HG02970 (cell line): ENCODE results near the gene PHACTR1.

Source experiments
- ATAC-seq: cut with Tn5 transposase; IDR thresholded peaks from one replicate; pipeline ENCODE4 v1.9.1; 2021; ENCODE audit warnings: mild to moderate bottlenecking, moderate library complexity, moderate number of reproducible peaks; ENCODE audit not compliant: unreplicated experiment, low FRiP score

PHACTR1 gene

DNA sequence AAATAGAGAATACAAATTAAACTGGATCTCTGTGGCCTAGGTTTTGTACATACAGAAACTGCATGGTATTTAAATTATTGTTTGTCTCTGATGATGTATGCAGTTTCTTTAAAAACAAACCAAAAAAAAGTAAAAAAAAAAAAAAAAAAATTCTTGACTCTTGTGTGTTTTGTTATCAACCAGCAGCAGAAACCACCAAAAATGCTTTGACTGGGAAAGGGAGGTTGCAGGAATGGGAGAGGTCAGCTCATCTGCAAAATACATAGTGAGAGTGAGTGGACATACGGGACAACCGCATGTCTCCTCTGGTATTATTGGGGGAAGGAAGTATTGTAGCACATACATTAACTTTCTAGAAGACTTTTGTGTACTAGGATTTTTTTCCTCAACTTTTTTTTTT is 573.8 kb downstream of the PHACTR1 start:
- ATAC-seq, result no peak

DNA sequence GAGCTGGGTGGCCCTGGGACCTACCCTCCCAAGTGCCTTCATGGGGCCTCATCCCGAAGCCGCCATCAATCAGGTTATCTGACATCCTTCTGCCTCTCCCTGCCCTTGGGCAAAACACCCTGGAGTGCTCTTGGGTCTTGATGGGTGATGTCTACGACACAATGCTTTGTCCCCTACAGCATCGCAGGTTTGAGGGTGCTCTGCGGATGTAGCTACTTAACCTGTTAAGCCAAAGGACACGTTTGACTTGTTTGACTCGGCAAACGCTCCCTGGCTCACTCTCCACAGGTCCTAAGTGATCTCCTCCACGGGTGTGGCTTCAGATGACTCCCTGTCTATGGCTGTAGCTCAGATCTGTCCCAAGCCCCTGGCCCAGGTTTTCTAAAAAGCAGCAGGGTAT is 576.2 kb downstream of the PHACTR1 start:
- no peak for ATAC-seq

DNA sequence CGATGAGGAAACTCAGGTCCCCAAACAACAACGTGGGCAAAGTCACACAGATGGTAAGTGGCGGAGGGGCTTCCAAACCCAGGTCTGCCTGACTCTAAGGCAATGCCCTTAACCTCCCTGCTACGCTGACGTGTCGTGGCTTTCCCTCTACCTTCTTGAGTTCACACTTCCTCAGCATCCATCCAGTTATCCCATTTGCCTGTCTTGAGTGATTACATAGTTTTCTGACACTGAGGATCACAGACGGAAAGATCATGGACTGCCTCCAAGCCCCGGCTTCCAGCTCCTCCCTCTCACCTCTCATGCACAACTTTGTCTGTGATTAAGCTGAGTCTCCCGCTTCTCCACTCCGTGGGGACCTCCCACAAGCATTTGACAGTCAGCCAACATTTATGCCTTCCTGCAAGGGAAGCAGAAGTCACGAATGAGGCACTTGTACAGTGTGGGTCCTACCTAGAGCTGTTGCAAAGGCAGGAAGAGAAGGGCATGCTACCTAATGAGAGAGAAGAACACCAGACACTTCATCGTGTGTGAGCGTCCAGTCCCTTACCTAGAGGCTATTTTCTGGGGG is 578.0 kb downstream of the PHACTR1 start:
- ATAC-seq, result no peak

DNA sequence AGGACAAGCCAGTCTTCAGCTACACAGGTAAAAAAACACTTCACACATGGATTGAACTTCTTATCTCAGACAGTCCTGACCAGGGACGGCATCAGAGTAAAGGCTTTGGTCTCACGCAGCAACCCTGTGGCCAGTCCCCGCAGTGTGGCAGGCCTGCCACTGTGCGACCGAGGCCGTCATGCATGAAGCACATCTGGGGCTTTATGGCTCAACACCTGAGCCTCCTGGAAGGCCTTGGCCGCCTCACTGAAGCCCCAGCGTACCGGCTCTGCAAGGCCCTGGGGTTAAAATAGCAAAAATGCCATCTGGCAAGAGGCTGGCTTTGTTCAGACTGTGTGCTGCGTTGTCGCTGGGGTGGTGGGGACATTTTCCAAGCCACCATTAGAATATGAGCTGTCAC is 579.0 kb downstream of the PHACTR1 start:
- ATAC-seq, result no peak

DNA sequence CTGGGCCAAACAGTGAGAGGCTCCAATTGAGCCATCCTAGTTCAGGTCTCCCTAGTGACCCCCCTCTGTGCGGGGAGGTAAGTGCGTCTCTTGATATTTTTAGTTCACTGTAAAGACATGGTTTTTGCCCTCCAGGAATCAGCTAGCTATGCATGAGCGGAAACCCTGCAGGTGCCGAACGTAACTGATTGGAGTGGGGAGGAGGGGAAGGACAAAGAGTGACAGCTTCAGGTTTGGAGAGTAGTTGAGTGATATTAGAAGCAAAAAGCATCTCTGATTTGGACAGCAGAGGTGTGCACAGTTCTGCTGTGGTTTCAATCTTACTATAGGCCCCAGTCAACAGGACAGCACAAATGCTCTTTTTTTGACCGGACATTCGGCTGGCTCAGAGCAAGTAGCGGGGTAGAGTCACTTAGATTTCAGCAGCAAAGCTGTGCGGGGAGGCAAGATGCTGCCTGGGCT is 580.0 kb downstream of the PHACTR1 start:
- no peak for ATAC-seq

DNA sequence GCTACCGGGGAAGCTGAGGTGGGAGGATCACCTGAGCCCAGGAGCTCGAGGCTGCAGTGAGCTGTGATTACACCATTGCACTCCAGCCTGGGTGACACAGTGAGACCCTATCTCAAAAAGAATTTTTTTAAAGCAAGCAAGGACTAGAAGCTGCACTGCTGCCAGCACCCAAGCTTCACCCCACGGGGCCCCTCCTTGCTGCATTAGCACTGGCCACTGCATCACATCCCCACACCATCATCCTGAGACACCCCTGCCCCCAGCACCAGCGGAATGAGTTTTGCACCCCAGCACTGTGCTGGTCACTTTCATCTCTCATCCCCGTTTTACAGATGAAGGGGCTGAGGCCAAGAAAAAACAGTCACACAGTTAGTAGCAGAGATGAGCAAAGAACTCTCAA is 580.8 kb downstream of the PHACTR1 start:
- ATAC-seq, result no peak

DNA sequence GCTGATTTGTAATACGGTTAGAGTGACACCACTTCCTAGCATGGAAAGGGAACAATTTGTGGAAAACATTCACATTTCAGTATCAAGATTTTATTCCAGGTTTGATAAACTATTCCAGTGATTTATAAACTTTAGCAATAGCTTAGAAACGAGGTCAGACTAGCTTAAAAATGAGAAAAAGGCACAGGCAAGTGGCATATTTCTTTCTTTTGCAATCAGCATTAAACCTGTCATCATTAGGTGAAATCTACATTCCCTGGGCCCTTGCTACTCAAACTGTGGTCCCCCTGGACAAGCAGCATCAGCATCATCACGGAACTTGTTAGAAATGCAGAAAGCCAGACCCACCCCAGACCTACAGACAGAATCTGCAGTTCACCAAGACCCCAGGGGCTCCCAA is 581.9 kb downstream of the PHACTR1 start:
- no peak for ATAC-seq

DNA sequence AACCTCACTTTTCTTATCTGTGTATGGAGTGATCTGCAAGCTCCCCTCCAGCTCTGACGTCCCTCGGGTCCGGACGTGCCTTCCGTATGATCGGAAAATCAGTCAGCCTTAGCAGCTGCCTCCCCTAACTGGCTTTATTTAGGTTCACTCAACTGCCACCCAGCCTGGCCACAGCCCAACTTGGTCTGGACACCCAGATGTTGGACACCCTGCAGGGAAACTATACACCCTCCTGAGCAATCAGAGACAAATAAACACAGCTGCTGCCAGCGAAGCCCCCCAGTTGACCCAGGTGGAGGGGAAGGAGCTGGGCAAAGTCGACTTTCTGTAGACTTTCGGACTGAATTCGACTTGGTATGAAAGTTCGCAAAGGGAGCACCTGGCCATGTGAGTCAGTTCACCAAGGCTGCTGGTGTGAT is 582.8 kb downstream of the PHACTR1 start:
- ATAC-seq, result no peak

DNA sequence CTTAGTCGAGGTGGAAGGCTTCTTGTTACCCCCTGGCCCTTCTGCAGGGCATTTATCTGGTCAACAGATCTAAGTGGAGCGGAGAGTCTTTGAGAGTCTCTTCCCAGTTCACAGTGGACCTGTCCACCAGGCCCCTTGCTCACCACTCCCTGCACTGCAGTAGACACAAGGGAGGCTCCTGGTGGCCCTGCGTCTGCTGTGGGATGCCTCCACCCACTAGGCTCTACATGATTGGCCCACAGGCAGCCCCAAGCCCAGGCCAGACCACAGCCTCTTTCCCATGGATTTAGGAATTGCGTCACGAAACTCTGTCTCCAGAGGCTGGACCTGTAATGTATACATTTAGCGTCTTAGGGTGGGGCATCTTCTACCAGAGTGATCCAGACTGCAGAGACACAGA is 583.4 kb downstream of the PHACTR1 start:
- ATAC-seq, result no peak

DNA sequence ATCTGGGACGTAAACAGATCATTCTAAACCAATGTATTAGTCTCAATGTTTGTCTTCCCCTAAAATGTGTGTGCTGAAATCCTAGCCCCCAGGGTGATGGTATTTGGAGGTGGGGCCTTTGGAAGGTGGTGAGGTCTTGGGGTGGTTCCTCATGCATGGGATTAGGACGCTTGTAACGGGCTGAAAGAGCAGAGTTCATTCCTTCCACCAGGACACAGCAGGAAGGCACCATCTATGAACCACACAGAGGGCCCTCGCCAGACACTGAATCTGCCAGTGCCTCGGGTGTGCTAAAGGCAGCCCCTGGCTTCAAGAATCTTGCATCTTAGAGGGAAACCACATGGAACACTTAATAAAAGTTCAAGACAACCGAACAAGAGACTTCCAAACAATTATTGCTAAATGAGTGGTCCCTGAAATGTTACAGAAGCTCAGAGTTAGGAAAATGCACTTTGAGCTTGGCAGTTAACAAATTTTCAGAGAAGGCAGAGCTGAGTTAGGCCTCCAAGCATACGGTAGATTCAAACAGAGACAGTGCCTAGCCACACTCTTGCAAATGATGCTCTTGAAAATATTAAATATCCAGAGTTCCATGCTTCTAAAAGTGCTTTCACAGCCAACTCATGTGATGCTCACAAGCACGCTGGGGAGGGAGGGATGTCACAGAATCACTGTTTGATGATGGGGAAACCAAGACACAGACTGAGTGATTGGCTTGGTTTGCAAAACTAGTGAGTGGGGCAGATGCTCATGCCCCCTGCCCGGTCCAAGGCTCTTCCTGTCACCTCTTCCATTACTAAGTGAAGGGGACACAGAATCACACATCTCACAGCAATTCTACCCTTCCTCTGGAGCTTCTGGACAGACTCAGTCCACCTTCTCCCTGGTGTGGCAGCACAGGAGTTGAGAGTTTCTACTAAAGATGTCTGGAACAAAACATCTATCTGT is 584.4 kb downstream of the PHACTR1 start:
- no peak for ATAC-seq

DNA sequence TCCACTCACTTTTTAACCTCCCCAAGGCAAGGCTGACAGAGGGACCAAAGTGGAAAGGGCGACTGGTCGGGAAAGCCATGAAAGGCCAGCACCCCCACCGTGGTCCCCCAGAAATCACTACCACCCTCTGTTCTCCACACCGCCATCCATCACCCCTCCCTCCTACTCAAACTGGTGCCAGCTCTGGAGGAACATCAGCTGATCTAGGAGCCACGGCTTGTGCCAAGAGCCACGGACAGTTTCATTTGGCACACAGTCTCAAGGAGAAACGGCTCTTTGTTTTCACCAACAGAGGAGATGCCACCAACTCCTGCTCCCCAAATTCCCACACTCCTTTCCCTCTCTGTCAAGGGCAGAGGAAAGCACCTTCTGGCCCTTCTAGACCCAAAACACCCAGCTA is 585.7 kb downstream of the PHACTR1 start:
- no peak for ATAC-seq

DNA sequence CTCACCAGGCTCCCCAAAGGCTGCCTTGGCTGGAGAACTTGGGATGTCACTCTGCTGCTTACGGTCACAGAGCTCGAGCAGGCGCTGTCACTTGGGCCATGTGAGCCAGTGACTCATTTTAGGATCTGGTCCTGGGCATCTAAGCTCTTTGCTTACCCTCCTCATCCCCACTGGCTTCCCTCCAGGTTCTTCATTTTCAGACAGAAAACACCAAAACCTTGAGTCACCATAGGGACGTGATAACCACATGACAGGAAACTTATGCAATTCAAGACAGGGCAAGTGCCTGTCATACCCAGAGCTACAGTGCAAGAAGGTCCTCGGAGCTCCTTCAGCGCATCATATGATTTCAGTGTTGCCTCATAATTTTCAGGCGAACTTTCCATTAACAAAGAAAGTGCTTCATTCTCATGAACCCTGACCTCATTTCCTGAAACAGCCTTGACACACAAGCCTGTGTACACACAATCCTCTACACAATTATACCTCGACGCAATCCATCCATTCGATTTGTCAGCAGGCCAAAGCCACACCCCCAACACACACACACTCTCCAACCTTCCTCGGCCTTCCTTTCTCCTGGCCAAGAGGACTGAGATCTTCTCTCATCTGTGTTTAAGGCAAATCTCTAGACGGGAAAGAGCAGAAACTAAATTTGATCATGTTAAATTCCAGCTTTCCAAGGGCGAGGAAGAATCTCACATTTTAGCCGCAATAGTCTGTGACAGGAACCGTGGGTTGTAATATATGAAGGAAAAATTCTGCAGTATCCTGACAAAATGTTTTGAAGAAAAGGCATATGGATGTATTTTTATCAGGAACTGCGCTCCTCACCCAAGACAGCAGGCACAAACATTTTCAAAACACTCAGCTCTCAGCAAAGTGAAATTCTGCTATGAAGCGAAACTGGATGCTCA is 586.4 kb downstream of the PHACTR1 start:
- peak; percentile 57 for ATAC-seq

DNA sequence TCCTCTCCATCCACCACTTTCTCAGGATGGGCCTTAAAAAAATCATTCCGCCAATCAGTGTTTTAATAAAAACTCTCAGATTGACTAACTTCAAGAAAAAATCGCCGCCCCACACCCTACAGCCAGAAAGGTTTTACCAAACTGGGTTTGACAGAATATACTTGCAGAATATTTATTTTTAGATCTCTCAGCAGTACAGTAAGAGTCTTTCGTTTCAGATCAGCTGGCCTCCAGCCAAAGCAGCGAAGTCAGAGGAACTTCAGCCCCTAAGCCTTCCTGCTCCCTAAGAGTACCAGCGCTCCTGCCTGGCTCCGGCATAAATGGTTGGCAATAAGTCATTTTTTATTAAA is 587.1 kb downstream of the PHACTR1 start:
- ATAC-seq, result peak; percentile 38

DNA sequence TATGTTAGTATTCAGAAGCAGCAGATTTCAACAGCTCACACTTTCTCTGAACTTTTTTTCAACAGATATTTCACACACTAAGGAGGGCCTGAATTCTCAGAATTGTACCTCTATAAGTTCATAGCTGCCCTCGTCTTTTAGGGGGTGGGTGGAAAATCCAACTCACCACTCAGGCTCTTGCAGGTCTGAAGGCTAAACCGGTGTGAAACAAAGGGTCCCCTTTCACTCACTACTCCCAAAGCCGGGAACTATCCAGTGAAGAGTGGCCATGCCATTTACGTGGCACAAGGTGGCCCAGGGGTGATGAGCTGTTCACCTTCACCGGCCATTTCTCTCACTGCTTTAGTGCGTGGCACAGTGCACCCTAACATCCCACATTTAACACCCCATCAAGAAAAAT is 587.5 kb downstream of the PHACTR1 start:
- ATAC-seq, result no peak

DNA sequence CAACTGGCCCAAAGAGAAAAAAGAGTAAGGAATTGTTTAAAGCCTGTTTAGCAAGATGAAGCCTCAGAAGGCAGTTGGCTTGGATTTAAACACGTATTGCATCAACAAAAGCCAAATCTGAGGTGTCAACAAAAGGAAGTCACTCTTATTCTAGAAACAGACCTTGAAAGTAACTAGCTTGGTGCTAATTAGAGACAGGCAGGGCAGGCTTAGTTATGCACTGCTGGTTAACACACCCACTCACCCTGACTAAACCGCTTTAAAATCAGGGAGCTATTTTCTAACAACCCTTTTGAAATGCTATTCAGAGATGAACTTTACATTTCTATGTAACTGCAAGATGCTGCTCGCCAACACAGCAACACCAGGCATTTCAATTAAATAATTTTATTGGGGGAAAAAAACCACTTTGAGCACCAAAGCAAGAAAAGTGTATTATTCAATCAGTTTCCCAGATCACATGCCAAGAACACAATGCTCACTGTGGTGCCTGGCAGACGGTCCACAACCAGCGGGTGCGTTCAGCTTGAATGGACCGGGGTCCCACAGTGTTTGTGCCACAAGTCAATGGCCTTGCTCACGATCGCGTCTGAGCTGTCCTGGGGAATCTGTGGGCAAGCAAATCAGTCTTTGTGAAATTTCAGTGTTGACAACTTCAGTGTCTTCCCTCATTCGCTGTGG is 588.2 kb downstream of the PHACTR1 start:
- ATAC-seq, result no peak

DNA sequence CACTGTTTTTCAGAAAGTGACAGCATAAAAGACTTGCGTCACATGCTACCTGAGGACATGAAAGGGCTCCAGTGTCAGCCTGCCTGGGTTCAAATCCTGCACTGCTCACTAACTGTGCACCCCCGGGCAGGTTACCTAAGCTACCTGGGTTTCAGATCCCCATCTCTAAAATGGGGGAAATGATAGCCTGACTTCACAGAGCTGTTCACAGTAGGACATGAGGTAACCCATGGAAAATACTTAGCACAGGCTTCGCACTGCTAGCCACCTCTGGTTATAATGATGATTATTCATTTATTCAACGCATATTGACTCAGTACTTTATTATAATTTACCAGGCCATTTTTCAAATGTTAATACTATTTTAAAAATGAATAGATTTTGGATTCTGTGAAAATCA is 588.7 kb downstream of the PHACTR1 start:
- ATAC-seq, result no peak

DNA sequence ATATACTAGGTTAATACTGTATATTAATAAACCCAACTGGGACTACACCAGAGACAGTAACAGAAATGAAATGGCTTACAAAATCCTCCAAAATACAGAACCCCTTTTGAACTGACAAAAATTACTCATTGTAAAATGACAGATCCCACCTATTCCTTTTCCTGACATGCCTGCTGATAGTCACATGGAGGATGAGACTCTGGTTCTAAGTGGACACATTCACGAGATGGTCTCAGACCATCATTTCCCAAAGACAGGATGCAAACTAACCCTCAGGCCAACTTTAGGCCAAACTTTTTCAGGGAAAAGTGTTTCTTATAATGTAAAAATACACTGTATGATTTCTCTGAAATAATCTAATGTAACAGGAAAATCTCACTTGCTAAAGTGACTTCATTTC is 589.2 kb downstream of the PHACTR1 start:
- ATAC-seq, result no peak

DNA sequence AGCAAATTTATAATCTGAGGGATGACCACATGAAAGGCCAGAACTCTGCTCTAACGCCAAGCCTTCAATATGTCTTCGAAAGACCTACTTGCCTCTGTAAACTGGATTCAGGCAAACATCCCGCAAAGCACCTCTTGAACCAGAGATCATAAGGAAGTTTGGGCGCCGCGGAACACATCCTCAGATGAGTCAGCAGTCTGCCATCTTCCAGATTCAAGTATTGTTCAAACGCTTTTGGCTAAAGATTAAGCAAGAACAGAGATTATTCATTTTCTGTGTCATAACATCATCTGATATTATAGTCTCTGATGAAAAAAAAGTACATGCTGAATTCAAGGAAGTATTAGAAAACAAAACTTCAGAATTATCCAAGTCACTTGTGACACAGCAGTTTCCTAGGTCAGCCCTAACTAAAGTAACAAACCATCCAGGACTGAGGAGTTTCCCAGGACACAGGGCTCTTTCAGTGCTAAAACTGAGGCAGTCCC is 591.0 kb downstream of the PHACTR1 start:
- no peak for ATAC-seq

DNA sequence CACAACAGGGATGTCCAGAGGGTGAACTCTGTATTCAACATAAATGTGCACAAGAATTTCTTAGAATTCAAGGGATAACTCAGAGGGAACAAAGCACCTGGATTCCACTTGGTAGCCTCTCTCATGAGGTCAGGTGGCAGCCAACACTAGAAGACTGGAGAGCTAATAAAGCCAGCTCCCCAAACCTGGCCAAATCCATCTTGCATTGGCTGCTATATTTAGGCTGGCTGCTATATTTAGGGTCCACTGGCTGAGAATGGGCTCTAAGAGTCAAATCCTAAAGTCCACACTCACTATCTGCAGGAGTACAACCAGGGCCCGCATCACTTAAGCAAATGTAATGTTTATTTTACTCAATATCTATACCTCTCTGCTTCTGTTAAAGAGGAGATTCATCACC is 591.8 kb downstream of the PHACTR1 start:
- ATAC-seq, result no peak

DNA sequence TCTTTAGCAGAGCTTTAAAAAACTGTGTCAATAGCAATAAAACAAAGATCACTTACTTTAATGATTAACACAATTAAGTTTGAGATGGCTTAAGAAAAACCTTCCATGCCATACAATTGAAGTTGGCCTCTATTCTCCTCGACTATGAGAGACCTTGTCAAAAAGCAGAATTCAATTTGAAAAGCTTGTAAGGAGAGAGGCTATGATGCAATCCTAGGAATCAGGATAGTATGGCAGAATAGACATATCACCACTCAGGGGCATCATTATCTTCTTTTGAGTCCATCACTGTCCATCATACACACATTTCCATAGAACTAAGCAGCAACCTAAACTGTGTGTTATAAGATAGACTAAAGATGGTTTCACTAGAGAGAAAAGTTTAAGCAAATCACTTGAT is 594.6 kb downstream of the PHACTR1 start:
- ATAC-seq, result no peak
